GM12878 (cell line): Measurements from ENCODE around the gene TBC1D23. TPM values are rescaled to one million over a fixed set of nuclear protein-coding genes. Genes with fewer than 3 reads are reported as not detected.

ENCODE experiments used
- ATAC-seq: fragments of 200-7000 bp; cut with Tn5 transposase; 3 replicates; pipeline ENCODE4 v1.9.1; 2020; ENCODE audit warnings: mild to moderate bottlenecking, moderate library complexity
- BruUV-seq: library from RNA; stranded (reverse); fragments of 400-500 nt; replicated peaks from 2 replicates; lab custom pipeline; 2021; lab: Mats Ljungman, UMichigan
- CTCF ChIA-PET: fragments of 300-600 bp; sonication (Branson Sonifier 250); formaldehyde crosslinking; extraction: SDS; loops from one replicate; lab custom pipeline; 2021; ENCODE audit warnings: inconsistent platforms; lab: Yijun Ruan, JAX
- POLR2A ChIA-PET: fragments of 350-600 bp; formaldehyde crosslinking; extraction: SDS; loops from one replicate; lab custom pipeline; 2021; ENCODE audit warnings: inconsistent platforms; lab: Charles Lee
- RAD21 ChIA-PET: fragments of 300-600 bp; sonication (Branson Sonifier 250); formaldehyde crosslinking; loops from one replicate; lab custom pipeline; 2023; ENCODE audit warnings: antibody characterized with exemption; ENCODE audit not compliant: unreplicated experiment; lab: Charles Lee
- SMC1A ChIA-PET: fragments of 300-600 bp; sonication (Branson Sonifier 250); formaldehyde crosslinking; loops from one replicate; lab custom pipeline; 2023; ENCODE audit not compliant: unreplicated experiment, uncharacterized antibody; lab: Charles Lee
- DNase-seq: peaks from one replicate; pipeline ENCODE4 v3.0.0-alpha.2; 2011; ENCODE audit warnings: low read depth, low spot score
- FAIRE-seq: peaks from 3 replicates; lab custom pipeline; 2011; peaks lifted over from hg19 to GRCh38; lab: Jason Lieb, UNC
- H2AFZ ChIP-seq: 2 replicates; pipeline ENCODE4 v1.6.0; 2011; ENCODE audit warnings: low read depth, low read length, control low read depth; ENCODE audit not compliant: control insufficient read depth
- H3K27ac ChIP-seq: 2 replicates; pipeline ENCODE4 v1.5.1; 2011; ENCODE audit warnings: control low read depth; ENCODE audit not compliant: control insufficient read depth, insufficient read depth
- H3K27me3 ChIP-seq, 2 experiments: replicated peaks in 1 of 2; 2 replicates each; pipeline versions ENCODE4 v1.6.0 to v1.6.1; 2011; ENCODE audit warnings: low read length in 1 of 2; ENCODE audit not compliant: control insufficient read depth in 2 of 2, insufficient read depth in 2 of 2
- H3K36me3 ChIP-seq, 2 experiments: 2 replicates each; pipeline ENCODE4 v1.5.1; 2011; ENCODE audit warnings: low read length in 1 of 2; ENCODE audit not compliant: control insufficient read depth in 2 of 2, insufficient read depth in 2 of 2
- H3K4me1 ChIP-seq: 2 replicates; pipeline ENCODE4 v1.6.1; 2011; ENCODE audit warnings: mild to moderate bottlenecking, low read length, moderate library complexity, mixed read lengths; ENCODE audit not compliant: control insufficient read depth, insufficient read depth
- H3K4me2 ChIP-seq: 2 replicates; pipeline ENCODE4 v1.6.0; 2011; ENCODE audit warnings: control low read depth; ENCODE audit not compliant: control insufficient read depth, insufficient read depth
- H3K4me3 ChIP-seq: fragments of 200-600 bp; sonication (generic); 2 replicates; pipeline ENCODE4 v1.5.1; 2016
- H3K79me2 ChIP-seq: 2 replicates; pipeline ENCODE4 v1.6.0; 2011; ENCODE audit warnings: low read length; ENCODE audit not compliant: control insufficient read depth, insufficient read depth
- H3K9ac ChIP-seq: 2 replicates; pipeline ENCODE4 v1.8.0; 2011; ENCODE audit warnings: low read length, control low read depth, mixed read lengths; ENCODE audit not compliant: control insufficient read depth, insufficient read depth
- H3K9me3 ChIP-seq: replicated peaks from 3 replicates; pipeline ENCODE4 v1.5.1; 2011; ENCODE audit warnings: mild to moderate bottlenecking, low read length; ENCODE audit not compliant: control insufficient read depth, insufficient read depth
- H4K20me1 ChIP-seq: 2 replicates; pipeline ENCODE4 v1.6.0; 2011; ENCODE audit not compliant: control insufficient read depth, insufficient read depth
- ASH2L ChIP-seq: fragments of 300-600, 200-600 bp; sonication (generic); IDR thresholded peaks from 2 replicates; pipeline ENCODE4 v1.6.1; 2017; ENCODE audit warnings: low read depth, mild to moderate bottlenecking, borderline replicate concordance
- EZH2 ChIP-seq: IDR thresholded peaks from 2 replicates; pipeline ENCODE4 v1.6.1; 2012; ENCODE audit warnings: low read depth, mild to moderate bottlenecking, control low read depth, inconsistent platforms, low read length, borderline replicate concordance; ENCODE audit not compliant: control insufficient read depth
- SMAD5 ChIP-seq: IDR thresholded peaks from 2 replicates; pipeline ENCODE4 v1.6.1; 2016; ENCODE audit warnings: antibody characterized with exemption, low read depth
- ZNF24 ChIP-seq: fragments of 450-650 bp; IDR thresholded peaks from 2 replicates; pipeline ENCODE4 v1.6.1; 2017; ENCODE audit warnings: antibody characterized with exemption, mild to moderate bottlenecking
- ZNF384 ChIP-seq: IDR thresholded peaks from 2 replicates; pipeline ENCODE4 v1.6.1; 2012; ENCODE audit warnings: low read depth, mild to moderate bottlenecking, low read length, improper control_type of control experiment, borderline replicate concordance
- ZNF622 ChIP-seq: fragments of 450-650 bp; IDR thresholded peaks from 2 replicates; pipeline ENCODE4 v1.6.1; 2017; ENCODE audit warnings: mild to moderate bottlenecking, inconsistent platforms
- in situ Hi-C: fragments of 300-500 bp; cut with MboI; formaldehyde crosslinking; loops from 9 replicates; pipeline ENCODE4 v1.14.3; 2018; ENCODE audit warnings: mixed read lengths
- intact Hi-C: fragments of 100-400 bp; cut with micrococcal nuclease; formaldehyde crosslinking; loops from one replicate; pipeline ENCODE4 v1.14.2; 2022; ENCODE audit not compliant: unreplicated experiment
- polyA plus RNA-seq, 11 experiments: library from polyadenylated mRNA; depleted of rRNA in 4 of 11; unstranded in 6 of 11; stranded (reverse) in 5 of 11; fragments of >200 nt; fragmentation: Nextera tagmentation in 4 of 11; fragmentation: Illumina TruSeq in 1 of 11; extraction: Ambion mirVana in 4 of 11; extraction: Trizol in 1 of 11; gene quantifications; 1 replicate in 1 of 11; 2 replicates in 10 of 11; pipeline versions ENCODE4 v1.2.1 to v1.2.3, GENCODE V29; 2011 to 2016; ENCODE audit warnings: inconsistent platforms in 2 of 11, missing spikeins in 2 of 11, low read depth in 1 of 11
- total RNA-seq, 4 experiments: library from RNA; depleted of rRNA in 3 of 4; stranded (reverse); fragments of >200 nt in 3 of 4; fragmentation: Illumina TruSeq in 1 of 4; extraction: Trizol in 1 of 4; gene quantifications; 2 replicates each; pipeline versions ENCODE4 v1.2.1 to v1.2.3, GENCODE V29; 2013 to 2021
- TF ChIP-seq, protein P1 (sequence below): fragments of 450-650 bp; IDR thresholded peaks from 2 replicates; pipeline ENCODE4 v1.6.1; 2018; ENCODE audit warnings: borderline replicate concordance, mild to moderate bottlenecking; ENCODE audit not compliant: partially characterized antibody
- TF ChIP-seq, protein P2 (sequence below): IDR thresholded peaks from 2 replicates; pipeline ENCODE4 v1.6.1; 2012; ENCODE audit warnings: low read depth, low read length, improper control_type of control experiment

TBC1D23 gene
- total and polyA plus RNA-seq, 10 of the 15 experiments (the other 5 are each of a cell fraction or from before 2014, with no cell fraction given) = 8.2 to 23.2 (median 16.6) TPM

DNA sequence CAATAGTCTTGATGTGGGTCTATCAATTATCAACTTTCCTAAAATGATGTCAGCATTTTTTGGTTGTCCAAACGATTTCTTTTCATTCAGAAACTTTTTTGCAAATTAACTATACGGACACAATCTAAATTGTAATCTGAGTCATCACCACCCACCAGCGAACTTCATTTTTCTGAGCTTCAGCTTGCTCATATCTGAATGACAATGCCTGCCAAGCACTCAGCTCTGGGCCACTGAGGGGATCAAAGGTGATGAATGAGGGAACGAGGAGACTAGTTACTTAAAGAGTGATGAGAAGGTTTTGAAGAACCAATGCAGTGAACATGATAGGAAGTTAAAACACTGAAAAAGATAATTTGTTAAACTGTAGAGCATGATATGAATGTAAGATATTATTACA, 14.9 kb upstream of the TBC1D23 start (continued):
- TF ChIP-seq, protein P1, sequence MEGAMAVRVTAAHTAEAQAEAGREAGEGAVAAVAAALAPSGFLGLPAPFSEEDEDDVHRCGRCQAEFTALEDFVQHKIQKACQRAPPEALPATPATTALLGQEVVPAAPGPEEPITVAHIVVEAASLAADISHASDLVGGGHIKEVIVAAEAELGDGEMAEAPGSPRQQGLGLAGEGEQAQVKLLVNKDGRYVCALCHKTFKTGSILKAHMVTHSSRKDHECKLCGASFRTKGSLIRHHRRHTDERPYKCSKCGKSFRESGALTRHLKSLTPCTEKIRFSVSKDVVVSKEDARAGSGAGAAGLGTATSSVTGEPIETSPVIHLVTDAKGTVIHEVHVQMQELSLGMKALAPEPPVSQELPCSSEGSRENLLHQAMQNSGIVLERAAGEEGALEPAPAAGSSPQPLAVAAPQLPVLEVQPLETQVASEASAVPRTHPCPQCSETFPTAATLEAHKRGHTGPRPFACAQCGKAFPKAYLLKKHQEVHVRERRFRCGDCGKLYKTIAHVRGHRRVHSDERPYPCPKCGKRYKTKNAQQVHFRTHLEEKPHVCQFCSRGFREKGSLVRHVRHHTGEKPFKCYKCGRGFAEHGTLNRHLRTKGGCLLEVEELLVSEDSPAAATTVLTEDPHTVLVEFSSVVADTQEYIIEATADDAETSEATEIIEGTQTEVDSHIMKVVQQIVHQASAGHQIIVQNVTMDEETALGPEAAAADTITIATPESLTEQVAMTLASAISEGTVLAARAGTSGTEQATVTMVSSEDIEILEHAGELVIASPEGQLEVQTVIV = no peak
- TF ChIP-seq, protein P2, sequence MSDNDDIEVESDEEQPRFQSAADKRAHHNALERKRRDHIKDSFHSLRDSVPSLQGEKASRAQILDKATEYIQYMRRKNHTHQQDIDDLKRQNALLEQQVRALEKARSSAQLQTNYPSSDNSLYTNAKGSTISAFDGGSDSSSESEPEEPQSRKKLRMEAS = no peak
- no peak for TF ChIP-seq EZH2
- TF ChIP-seq, all 136 proteins: peak for 0

DNA sequence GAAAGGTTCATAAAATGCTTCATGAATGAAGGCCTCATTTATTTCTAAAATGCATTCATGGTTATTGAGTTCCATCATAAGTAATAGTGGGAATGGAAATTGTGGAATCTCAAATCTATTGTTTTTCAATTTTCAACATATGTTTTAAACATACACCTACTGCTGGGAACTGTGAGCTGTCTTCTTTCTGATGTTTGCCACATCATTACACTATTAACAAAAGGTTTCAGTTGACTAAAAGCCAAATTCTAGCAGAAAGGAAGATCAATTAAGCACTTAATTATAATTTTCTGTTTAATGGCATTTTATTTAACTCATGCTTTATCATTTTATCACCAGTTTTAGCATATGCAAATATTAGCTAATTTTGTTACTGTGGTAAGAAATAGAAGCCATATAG, 13.8 kb upstream of the TBC1D23 start:
- POLR2A ChIA-PET = no interaction called here
- H2AFZ ChIP-seq = no peak overlapping the region
- ATAC-seq (no peak), DNase-seq (no peak), FAIRE-seq (no peak)
- H3K27me3 ChIP-seq = no peaks in the 10 kb centered on the region
- CTCF ChIA-PET = interaction anchor here (2.8 kb wide), 1 partner anchor 403 kb away, joined by 13 read pairs; no protein-coding TSS in a partner anchor
- no peaks in the 10 kb centered on the region for H3K36me3 ChIP-seq
- TF ChIP-seq ZNF622 = no peak
- no peak for TF ChIP-seq ASH2L
- no peak for TF ChIP-seq ZNF384
- TF ChIP-seq SMAD5 = no peak
- TF ChIP-seq ZNF24 = no peak
- SMC1A ChIA-PET = no interaction called here
- no peak overlapping the region for H3K9ac ChIP-seq
- no peak overlapping the region for H3K27ac ChIP-seq
- no TSS peak for BruUV-seq
- no peak overlapping the region for H3K4me3 ChIP-seq
- intact Hi-C loops (no loop called here), in situ Hi-C loops (no loop called here)
- no peaks in the 10 kb centered on the region for H3K4me1 ChIP-seq
- no peaks in the 10 kb centered on the region for H3K79me2 ChIP-seq
- H3K4me2 ChIP-seq = no peak overlapping the region
- RAD21 ChIA-PET = no interaction called here
- no peaks in the 10 kb centered on the region; the same call in 2 of the 3 replicates for H3K9me3 ChIP-seq
- no peaks in the 10 kb centered on the region for H4K20me1 ChIP-seq
